ENCODE measurements around the gene ECT2L.

The ECT2L gene

GRCh38 chr6:138923561-138923960 is 127.7 kb downstream of the ECT2L start:
- TF ChIP-seq, protein P1, sequence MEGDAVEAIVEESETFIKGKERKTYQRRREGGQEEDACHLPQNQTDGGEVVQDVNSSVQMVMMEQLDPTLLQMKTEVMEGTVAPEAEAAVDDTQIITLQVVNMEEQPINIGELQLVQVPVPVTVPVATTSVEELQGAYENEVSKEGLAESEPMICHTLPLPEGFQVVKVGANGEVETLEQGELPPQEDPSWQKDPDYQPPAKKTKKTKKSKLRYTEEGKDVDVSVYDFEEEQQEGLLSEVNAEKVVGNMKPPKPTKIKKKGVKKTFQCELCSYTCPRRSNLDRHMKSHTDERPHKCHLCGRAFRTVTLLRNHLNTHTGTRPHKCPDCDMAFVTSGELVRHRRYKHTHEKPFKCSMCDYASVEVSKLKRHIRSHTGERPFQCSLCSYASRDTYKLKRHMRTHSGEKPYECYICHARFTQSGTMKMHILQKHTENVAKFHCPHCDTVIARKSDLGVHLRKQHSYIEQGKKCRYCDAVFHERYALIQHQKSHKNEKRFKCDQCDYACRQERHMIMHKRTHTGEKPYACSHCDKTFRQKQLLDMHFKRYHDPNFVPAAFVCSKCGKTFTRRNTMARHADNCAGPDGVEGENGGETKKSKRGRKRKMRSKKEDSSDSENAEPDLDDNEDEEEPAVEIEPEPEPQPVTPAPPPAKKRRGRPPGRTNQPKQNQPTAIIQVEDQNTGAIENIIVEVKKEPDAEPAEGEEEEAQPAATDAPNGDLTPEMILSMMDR (IDR thresholded peaks at IDR 0.05; ENCODE audit: insufficient read depth, low read length, poor library complexity, severe bottlenecking) = no peak
- no peak for TF ChIP-seq EZH2phosphoT487 (conservative IDR thresholded peaks at IDR 0.05; ENCODE audit: low read length)
- H4K20me1 ChIP-seq (ENCODE audit: low read depth, low read length) = 0 out of 2 replicates have a peak, but pooled peaks cover 2% of the 10 kb centered on the region
- no peak overlapping the region for H3K4me3 ChIP-seq (ENCODE audit: insufficient read depth, low read length, poor library complexity, severe bottlenecking)

GRCh38 chr6:138925806-138926205 is 129.9 kb downstream of the ECT2L start:
- Histone ChIP-seq H3K9ac (ENCODE audit: low read length) (no peak overlapping the region), H3K4me3 (ENCODE audit: insufficient read depth, low read length, poor library complexity, severe bottlenecking) (no peak overlapping the region), H4K20me1 (ENCODE audit: low read depth, low read length) (no peaks in the 10 kb centered on the region), H3K9me2 (replicated peaks; ENCODE audit: insufficient read depth, low read length) (no peaks in the 10 kb centered on the region), H2AFZ (ENCODE audit: low read depth, low read length, severe bottlenecking) (no peak overlapping the region), H3K27ac (ENCODE audit: low read depth, low read length) (no peak overlapping the region), H3K9me3 (ENCODE audit: insufficient read depth, low read length) (no peaks in the 10 kb centered on the region), H3K79me2 (ENCODE audit: insufficient read depth, low read length) (no peaks in the 10 kb centered on the region), H3F3A (ENCODE audit: insufficient read depth) (no peaks in the 10 kb centered on the region), H3K4me2 (ENCODE audit: low read depth, low read length, poor library complexity, severe bottlenecking) (no peak overlapping the region), H3K36me3 (ENCODE audit: low read length) (no peaks in the 10 kb centered on the region), H3K27me3 (ENCODE audit: low read length) (no peaks in the 10 kb centered on the region)
- no peak for TF ChIP-seq EZH2phosphoT487 (conservative IDR thresholded peaks at IDR 0.05; ENCODE audit: low read length)
- TF ChIP-seq, protein P1 (IDR thresholded peaks at IDR 0.05; ENCODE audit: insufficient read depth, low read length, poor library complexity, severe bottlenecking) = no peak

More at GRCh38 chr6:138923561-138923960, 127.7 kb downstream of the ECT2L start:
- Histone ChIP-seq H2AFZ (ENCODE audit: low read depth, low read length, severe bottlenecking) (no peak overlapping the region), H3K9me3 (ENCODE audit: insufficient read depth, low read length) (no peaks in the 10 kb centered on the region), H3K9me2 (replicated peaks; ENCODE audit: insufficient read depth, low read length) (no peaks in the 10 kb centered on the region), H3K9ac (ENCODE audit: low read length) (no peak overlapping the region), H3K4me2 (ENCODE audit: low read depth, low read length, poor library complexity, severe bottlenecking) (no peak overlapping the region), H3K79me2 (ENCODE audit: insufficient read depth, low read length) (no peaks in the 10 kb centered on the region), H3K36me3 (ENCODE audit: low read length) (no peaks in the 10 kb centered on the region), H3K27ac (ENCODE audit: low read depth, low read length) (no peak overlapping the region), H3F3A (ENCODE audit: insufficient read depth) (no peaks in the 10 kb centered on the region), H3K27me3 (ENCODE audit: low read length) (no peaks in the 10 kb centered on the region)

GRCh38 chr6:138926579-138926978 is 130.7 kb downstream of the ECT2L start:
- H3K4me2 ChIP-seq (ENCODE audit: low read depth, low read length, poor library complexity, severe bottlenecking) = no peak overlapping the region
- no peak overlapping the region for H3K9ac ChIP-seq (ENCODE audit: low read length)
- no peak overlapping the region for H3K27ac ChIP-seq (ENCODE audit: low read depth, low read length)
- no peaks in the 10 kb centered on the region for H4K20me1 ChIP-seq (ENCODE audit: low read depth, low read length)
- H3K9me2 ChIP-seq (replicated peaks; ENCODE audit: insufficient read depth, low read length) = no peaks in the 10 kb centered on the region
- H3K79me2 ChIP-seq (ENCODE audit: insufficient read depth, low read length) = no peaks in the 10 kb centered on the region
- no peaks in the 10 kb centered on the region for H3K36me3 ChIP-seq (ENCODE audit: low read length)
- no peaks in the 10 kb centered on the region for H3F3A ChIP-seq (ENCODE audit: insufficient read depth)
- H2AFZ ChIP-seq (ENCODE audit: low read depth, low read length, severe bottlenecking) = no peak overlapping the region
- H3K4me3 ChIP-seq (ENCODE audit: insufficient read depth, low read length, poor library complexity, severe bottlenecking) = no peak overlapping the region
- H3K27me3 ChIP-seq (ENCODE audit: low read length) = no peaks in the 10 kb centered on the region
- H3K9me3 ChIP-seq (ENCODE audit: insufficient read depth, low read length) = no peaks in the 10 kb centered on the region
- TF ChIP-seq EZH2phosphoT487 (conservative IDR thresholded peaks at IDR 0.05; ENCODE audit: low read length) = no peak
- TF ChIP-seq, protein P1 (IDR thresholded peaks at IDR 0.05; ENCODE audit: insufficient read depth, low read length, poor library complexity, severe bottlenecking) = no peak
